HG03469 (cell line): ENCODE measurements around the gene USP10.

Source experiments
- ATAC-seq: cut with Tn5 transposase; IDR thresholded peaks from one replicate; pipeline ENCODE4 v1.9.1; 2021; ENCODE audit warnings: mild to moderate bottlenecking, moderate library complexity, moderate number of reproducible peaks; ENCODE audit not compliant: unreplicated experiment

Gene USP10

GRCh38 chr16:84699712-84700445 is at the start of gene USP10:
USP10 (plus strand) TSS chr16:84700000; CDS start chr16:84700091, 91 bp downstream.
- no peak for ATAC-seq

- ATAC-seq = no peak
These were observed 49.5 kb upstream of the USP10 start for GRCh38 chr16:84650062-84650991.

GRCh38 chr16:84652566-84652965 is 47.2 kb upstream of the USP10 start:
- ATAC-seq = no peak

GRCh38 chr16:84654238-84654637 is 45.6 kb upstream of the USP10 start:
- ATAC-seq = no peak

GRCh38 chr16:84654998-84655397 is 44.8 kb upstream of the USP10 start:
- ATAC-seq = no peak

GRCh38 chr16:84656649-84657048 is 43.2 kb upstream of the USP10 start:
- ATAC-seq = no peak

- no peak for ATAC-seq
These were observed 42.5 kb upstream of the USP10 start for GRCh38 chr16:84657229-84657837.

- ATAC-seq = no peak
These were observed 41.1 kb upstream of the USP10 start for GRCh38 chr16:84658690-84659089.

- no peak for ATAC-seq
These were observed 40.0 kb upstream of the USP10 start for GRCh38 chr16:84659656-84660300.

- no peak for ATAC-seq
These were observed 38.8 kb upstream of the USP10 start for GRCh38 chr16:84660973-84661372.

GRCh38 chr16:84661418-84662060 is 38.3 kb upstream of the USP10 start:
- no peak for ATAC-seq

GRCh38 chr16:84662471-84662870 is 37.3 kb upstream of the USP10 start:
- ATAC-seq = no peak

GRCh38 chr16:84663433-84664101 is 36.2 kb upstream of the USP10 start:
- ATAC-seq = no peak

GRCh38 chr16:84665359-84665758 is 34.4 kb upstream of the USP10 start:
- ATAC-seq = no peak

- no peak for ATAC-seq
These were observed 34.0 kb upstream of the USP10 start for GRCh38 chr16:84665843-84666242.

GRCh38 chr16:84667600-84668309 is 32.0 kb upstream of the USP10 start:
- ATAC-seq = no peak

GRCh38 chr16:84670063-84670462 is 29.7 kb upstream of the USP10 start:
- no peak for ATAC-seq

GRCh38 chr16:84672276-84673202 is 27.3 kb upstream of the USP10 start:
- ATAC-seq = no peak
